HS-5 (cell line): ENCODE measurements around the gene SLC16A6.
"Not testable (repeated sequence)": the region's sequence is repeated elsewhere in the genome, so short reads cannot be mapped to it uniquely, and the experiment has no call there.

ENCODE experiments used
- DNase-seq: peaks from one replicate; pipeline ENCODE4 v3.0.0-alpha.2; 2012; ENCODE audit warnings: low read depth

Gene SLC16A6, protein sequence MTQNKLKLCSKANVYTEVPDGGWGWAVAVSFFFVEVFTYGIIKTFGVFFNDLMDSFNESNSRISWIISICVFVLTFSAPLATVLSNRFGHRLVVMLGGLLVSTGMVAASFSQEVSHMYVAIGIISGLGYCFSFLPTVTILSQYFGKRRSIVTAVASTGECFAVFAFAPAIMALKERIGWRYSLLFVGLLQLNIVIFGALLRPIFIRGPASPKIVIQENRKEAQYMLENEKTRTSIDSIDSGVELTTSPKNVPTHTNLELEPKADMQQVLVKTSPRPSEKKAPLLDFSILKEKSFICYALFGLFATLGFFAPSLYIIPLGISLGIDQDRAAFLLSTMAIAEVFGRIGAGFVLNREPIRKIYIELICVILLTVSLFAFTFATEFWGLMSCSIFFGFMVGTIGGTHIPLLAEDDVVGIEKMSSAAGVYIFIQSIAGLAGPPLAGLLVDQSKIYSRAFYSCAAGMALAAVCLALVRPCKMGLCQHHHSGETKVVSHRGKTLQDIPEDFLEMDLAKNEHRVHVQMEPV

GRCh38 chr17:68290955-68291835 is at the start of gene SLC16A6, which contains the start of gene ARSG:
Gene SLC16A6 (minus strand): TSS chr17:68291127. CDS start chr17:68278320, 12,807 bp downstream.
Gene ARSG (plus strand): TSS chr17:68291495. CDS start chr17:68307494, 15,999 bp downstream.
- no peak for DNase-seq

GRCh38 chr17:68334393-68334792 is 43.5 kb upstream of the SLC16A6 start:
- DNase-seq: no peak

DNA sequence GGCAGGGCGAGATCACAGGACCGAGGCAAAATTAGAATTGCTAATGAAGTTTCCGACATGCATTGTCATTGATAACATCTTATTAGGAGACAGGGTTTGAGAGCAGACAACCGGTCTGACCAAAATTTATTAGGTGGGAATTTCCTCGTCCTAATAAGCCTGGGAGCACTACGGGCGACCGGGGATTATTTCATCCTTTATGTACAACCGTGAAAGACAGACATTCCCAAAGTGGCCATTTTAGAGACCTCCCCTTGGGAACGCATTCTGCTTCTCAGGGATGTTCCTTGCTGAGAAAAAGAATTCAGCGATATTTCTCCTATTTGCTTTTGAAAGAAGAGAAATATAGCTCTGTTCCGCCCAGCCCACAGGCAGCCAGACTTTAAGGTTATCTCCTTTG is 41.0 kb upstream of the SLC16A6 start:
- DNase-seq: not testable (repeated sequence)

DNA sequence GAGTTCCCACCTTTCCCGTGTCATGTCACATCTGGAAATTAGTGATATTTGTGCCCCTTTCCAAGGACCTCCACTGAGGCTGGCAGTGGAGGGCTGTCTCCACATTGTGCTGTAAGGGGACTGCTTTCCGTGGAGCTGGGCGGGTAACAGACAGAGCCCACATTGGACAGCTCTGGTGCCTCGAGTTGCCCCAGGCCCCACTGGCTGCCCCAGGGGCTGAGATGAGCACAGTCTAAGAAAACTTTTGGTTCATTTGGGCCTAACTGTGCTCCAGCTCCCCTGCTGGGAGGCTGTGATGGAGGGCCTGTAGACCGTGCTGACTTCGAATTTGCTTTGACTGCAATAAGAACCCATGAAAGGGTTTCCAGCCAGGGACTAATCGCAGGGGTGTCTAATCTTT is 38.4 kb upstream of the SLC16A6 start:
- DNase-seq: no peak

DNA sequence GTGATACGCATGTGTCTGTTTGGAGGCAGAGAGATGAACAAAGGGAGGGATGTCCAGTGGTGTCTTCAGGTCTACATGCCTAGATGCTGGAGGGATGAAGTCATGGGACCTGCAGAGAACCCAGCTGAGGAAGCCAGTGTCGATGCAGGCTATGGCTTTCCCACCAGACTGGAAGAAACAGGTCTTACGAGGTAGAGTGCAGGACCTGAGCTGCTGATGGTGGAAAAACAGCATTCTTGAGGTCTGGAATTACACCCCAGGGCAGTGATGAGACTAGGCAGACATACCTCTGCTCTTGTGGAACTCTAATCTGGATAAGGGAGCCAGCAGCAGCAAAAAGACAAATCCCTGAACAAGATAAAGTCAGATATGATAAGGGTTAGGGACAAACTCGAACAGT is 37.7 kb upstream of the SLC16A6 start:
- DNase-seq: no peak

GRCh38 chr17:68327823-68328557 is 37.1 kb upstream of the SLC16A6 start:
- DNase-seq: no peak

DNA sequence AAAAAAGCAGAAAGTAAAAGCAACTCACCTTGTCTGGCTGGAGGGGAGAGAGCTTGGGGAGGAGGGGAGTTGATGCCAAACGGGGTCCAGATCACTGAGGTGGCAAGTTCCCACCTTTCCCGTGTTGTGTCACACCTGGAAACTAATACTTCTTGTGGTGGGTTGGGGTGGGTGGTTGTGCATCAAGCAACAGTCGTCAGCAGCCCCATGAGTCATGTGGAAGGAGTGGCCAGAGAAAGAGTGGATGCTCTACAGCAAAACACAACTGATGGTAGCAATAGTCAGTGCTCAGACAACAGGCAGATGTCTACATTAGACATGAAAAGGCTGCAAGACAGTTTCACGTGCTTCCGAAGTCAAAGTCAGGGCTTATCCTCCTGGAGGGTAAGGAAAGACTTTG is 35.8 kb upstream of the SLC16A6 start:
- no peak for DNase-seq

DNA sequence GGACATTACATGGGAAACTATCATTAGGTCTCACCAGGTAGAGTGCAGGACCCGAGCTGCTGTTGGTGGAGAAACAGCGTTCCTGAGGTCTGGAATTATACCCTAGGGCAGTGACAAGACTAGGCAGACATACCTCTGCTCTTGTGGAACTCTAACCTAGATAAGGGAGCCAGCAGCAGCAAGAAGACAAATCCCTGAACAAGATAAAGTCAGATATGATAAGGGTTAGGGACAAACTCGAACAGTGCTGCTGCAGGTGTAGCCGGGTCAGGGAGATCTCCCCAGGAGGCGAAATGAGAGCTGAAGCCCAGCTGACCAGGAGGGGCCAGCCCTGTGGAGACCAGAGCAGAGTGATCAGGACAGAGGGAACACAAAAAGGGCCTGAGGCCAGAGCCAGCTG is 35.0 kb upstream of the SLC16A6 start:
- no peak for DNase-seq

- DNase-seq: no peak
These were observed 33.9 kb upstream of the SLC16A6 start for GRCh38 chr17:68324654-68325336.

GRCh38 chr17:68324114-68324513 is 33.2 kb upstream of the SLC16A6 start:
- DNase-seq: no peak

DNA sequence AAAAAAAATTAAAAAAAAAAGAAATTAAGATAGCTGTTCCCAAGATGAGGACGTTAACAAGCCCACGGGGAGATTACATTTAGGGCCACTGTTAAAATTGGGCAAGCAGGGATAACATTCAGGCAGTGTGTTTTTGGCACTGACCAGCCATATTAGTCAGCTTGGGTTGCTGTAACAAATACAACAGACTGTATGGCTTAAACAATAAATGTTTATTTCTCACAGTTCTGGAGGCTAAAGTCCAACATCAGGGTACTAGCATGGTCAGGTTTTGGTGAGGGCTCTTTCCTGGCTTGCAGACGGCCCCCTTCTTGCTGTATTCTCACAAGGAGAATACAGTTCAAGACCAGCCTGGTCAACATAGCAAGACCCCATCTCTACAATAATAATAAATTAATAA is 31.7 kb upstream of the SLC16A6 start:
- DNase-seq: no peak

- no peak for DNase-seq
These were observed 30.6 kb upstream of the SLC16A6 start for GRCh38 chr17:68321556-68321954.

- no peak for DNase-seq
These were observed 30.1 kb upstream of the SLC16A6 start for GRCh38 chr17:68320943-68321555.

- DNase-seq: no peak
These were observed 29.5 kb upstream of the SLC16A6 start for GRCh38 chr17:68320311-68320865.

- no peak for DNase-seq
These were observed 28.7 kb upstream of the SLC16A6 start for GRCh38 chr17:68319410-68320162.

DNA sequence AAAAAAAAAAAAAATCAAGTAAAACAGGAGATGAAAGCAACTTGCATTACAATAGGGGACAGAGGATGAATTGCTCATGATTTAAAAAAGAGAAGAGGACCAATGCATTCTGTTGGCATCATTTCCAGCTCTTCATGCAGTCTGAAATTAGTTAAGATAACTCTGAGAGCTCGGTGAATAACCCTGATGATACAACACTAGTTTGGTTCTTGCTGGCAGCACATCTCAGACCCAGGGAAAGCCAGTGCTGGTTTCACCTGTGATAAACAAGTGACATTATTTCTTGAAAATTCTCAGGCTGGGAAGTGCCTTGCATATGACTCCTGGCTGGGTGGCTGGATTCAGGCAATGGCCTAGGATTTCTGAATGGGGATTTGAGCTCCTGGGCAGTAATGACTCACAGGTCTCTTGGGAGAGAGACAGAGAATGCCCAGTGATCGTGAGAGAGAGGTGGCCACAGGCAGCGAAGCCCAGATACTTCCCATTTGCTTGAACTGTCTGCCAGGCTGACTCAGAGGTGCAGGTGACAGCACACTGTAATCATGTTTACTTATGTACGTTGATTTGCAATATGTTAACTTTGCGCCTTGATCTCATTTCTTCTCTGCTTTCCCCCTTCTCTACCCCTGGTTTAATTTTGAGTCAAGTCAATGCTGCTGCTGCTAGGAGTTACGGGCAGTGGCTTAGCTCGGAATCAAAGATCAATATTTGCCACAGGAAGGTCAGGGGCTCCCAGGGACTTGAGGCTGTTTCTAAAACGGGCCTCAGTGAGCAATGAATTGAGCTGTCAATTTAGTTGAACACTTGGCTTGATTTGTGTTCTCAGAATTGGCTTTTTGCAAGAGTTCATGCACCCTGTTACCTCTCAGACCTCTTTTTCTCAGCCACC is 27.4 kb upstream of the SLC16A6 start:
- DNase-seq: peak; percentile 74

- no peak for DNase-seq
These were observed 26.5 kb upstream of the SLC16A6 start for GRCh38 chr17:68317458-68317857.

- no peak for DNase-seq
These were observed 25.0 kb upstream of the SLC16A6 start for GRCh38 chr17:68315930-68316329.
